DND-41 (cell line): Measurements from ENCODE around the gene GPATCH2.
"Not testable (repeated sequence)": the region's sequence is repeated elsewhere in the genome, so short reads cannot be mapped to it uniquely, and the experiment has no call there.

Experiments used
- CTCF ChIP-seq: IDR thresholded peaks from 2 replicates; pipeline ENCODE4 v1.5.1; 2012; ENCODE audit warnings: borderline replicate concordance, low read length, moderate library complexity, mild to moderate bottlenecking; ENCODE audit not compliant: poor library complexity, severe bottlenecking; ENCODE audit errors: extremely low read depth
- EZH2 ChIP-seq: IDR thresholded peaks from 3 replicates; pipeline ENCODE4 v1.6.1; 2012; ENCODE audit warnings: borderline replicate concordance, low read depth, mild to moderate bottlenecking, moderate library complexity, low read length, inconsistent platforms; ENCODE audit not compliant: severe bottlenecking

- TF ChIP-seq CTCF, EZH2: not testable (repeated sequence)
Measured at GRCh38 chr1:217584286-217584811, 46.5 kb downstream of the GPATCH2 start.
